Caco-2 (cell line): ENCODE results near the gene DUXA. TPM values are rescaled to one million over a fixed set of nuclear protein-coding genes. Genes with fewer than 3 reads are reported as not detected.

ENCODE experiments used
- BruUV-seq: library from RNA; stranded (reverse); fragments of 400-500 nt; replicated peaks from 2 replicates; lab custom pipeline; 2021; lab: Mats Ljungman, UMichigan
- CTCF ChIA-PET: fragments of 300-600 bp; sonication (Branson Sonifier 250); formaldehyde crosslinking; loops from one replicate; lab custom pipeline; 2022; ENCODE audit warnings: antibody characterized with exemption; lab: Charles Lee
- POLR2A ChIA-PET: fragments of 300-600 bp; sonication (Branson Sonifier 250); formaldehyde crosslinking; loops from one replicate; lab custom pipeline; 2022; ENCODE audit warnings: antibody characterized with exemption; lab: Charles Lee
- DNase-seq, 2 experiments: peaks; one replicate each; pipeline versions ENCODE4 v3.0.0 to v3.0.0-alpha.2; 2020 to 2022
- H3K27me3 ChIP-seq: replicated peaks from 2 replicates; pipeline ENCODE4 v1.6.0; 2011; ENCODE audit warnings: low read length; ENCODE audit not compliant: control insufficient read depth, insufficient read depth
- H3K36me3 ChIP-seq: 2 replicates; pipeline ENCODE4 v1.5.1; 2011; ENCODE audit warnings: low read length; ENCODE audit not compliant: control insufficient read depth, insufficient read depth
- H3K4me1 ChIP-seq: fragments of 250-450 bp; sonication (Bioruptor Pico); 2 replicates; pipeline ENCODE4 v1.5.1; 2020; ENCODE audit warnings: mild to moderate bottlenecking
- H3K4me3 ChIP-seq: 2 replicates; pipeline ENCODE4 v1.5.1; 2011; ENCODE audit warnings: low read depth, mild to moderate bottlenecking, control low read depth, low read length
- H3K9me3 ChIP-seq: fragments of 250-450 bp; sonication (Bioruptor Pico); 2 replicates; pipeline ENCODE4 v1.5.1; 2020; ENCODE audit warnings: mild to moderate bottlenecking, moderate library complexity
- H3K27ac Mint-ChIP-seq: one replicate; pipeline ENCODE4 v1.8.0; 2022; ENCODE audit warnings: mixed read lengths; ENCODE audit not compliant: unreplicated experiment
- H3K27me3 Mint-ChIP-seq: one replicate; pipeline ENCODE4 v1.8.0; 2022; ENCODE audit warnings: mixed read lengths; ENCODE audit not compliant: insufficient read depth, unreplicated experiment
- H3K36me3 Mint-ChIP-seq: one replicate; pipeline ENCODE4 v1.8.0; 2022; ENCODE audit warnings: mild to moderate bottlenecking, mixed read lengths; ENCODE audit not compliant: insufficient read depth, unreplicated experiment
- H3K4me1 Mint-ChIP-seq: one replicate; pipeline ENCODE4 v1.8.0; 2022; ENCODE audit warnings: low read depth, mixed read lengths; ENCODE audit not compliant: unreplicated experiment
- H3K4me3 Mint-ChIP-seq: one replicate; pipeline ENCODE4 v1.8.0; 2022; ENCODE audit warnings: mild to moderate bottlenecking, moderate library complexity, mixed read lengths; ENCODE audit not compliant: unreplicated experiment
- H3K9me3 Mint-ChIP-seq: one replicate; pipeline ENCODE4 v1.8.0; 2022; ENCODE audit warnings: mixed read lengths; ENCODE audit not compliant: unreplicated experiment
- intact Hi-C: fragments of 100-400 bp; cut with micrococcal nuclease; formaldehyde crosslinking; loops from one replicate; pipeline ENCODE4 v1.10.0; 2022; ENCODE audit not compliant: unreplicated experiment
- total RNA-seq: library from RNA; stranded (reverse); gene quantifications from 2 replicates; pipeline ENCODE4 v1.2.3, GENCODE V29; 2022
- TF ChIP-seq, protein P1 (sequence below), 2 experiments: fragments of 200-600 bp in 1 of 2; IDR thresholded peaks; 1 replicate in 1 of 2; 2 replicates in 1 of 2; pipeline versions ENCODE4 v1.5.1 to v1.8.0; 2011 to 2022; ENCODE audit warnings: antibody characterized with exemption in 1 of 2, control low read depth in 1 of 2, inconsistent platforms in 1 of 2, low read depth in 1 of 2, low read length in 1 of 2, mild to moderate bottlenecking in 1 of 2, moderate library complexity in 1 of 2; ENCODE audit not compliant: insufficient read depth in 1 of 2, severe bottlenecking in 1 of 2, unreplicated experiment in 1 of 2

Gene DUXA
- total RNA-seq, 1 experiment from 2014 or later: not detected

DNA sequence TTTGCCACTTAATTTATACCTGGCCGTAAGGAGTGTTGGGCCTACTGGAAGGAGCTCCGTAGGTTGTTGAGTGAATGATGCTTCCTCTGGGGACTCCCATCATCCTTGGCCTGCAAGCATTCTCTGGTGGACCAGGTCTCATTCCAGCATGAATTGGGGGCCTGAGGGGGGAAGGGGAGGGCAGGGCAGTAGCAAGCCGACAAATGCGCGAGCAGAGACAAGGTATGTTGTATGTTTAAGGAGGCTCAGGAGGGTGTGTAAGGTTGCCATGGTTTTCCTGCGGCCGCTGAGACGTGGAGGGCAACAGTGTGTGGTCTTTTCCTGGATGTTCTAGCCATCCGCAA, 24.8 kb upstream of the DUXA start:
- peak overlapping the region; percentile 96 for H3K4me3 ChIP-seq
- Mint-ChIP-seq H3K36me3 (peaks cover 61% of the 10 kb centered on the region), H3K27ac (peak overlapping the region; percentile 98), H3K27me3 (no peaks in the 10 kb centered on the region), H3K4me3 (peak overlapping the region; percentile 95), H3K4me1 (no peaks in the 10 kb centered on the region), H3K9me3 (peaks cover 37% of the 10 kb centered on the region)
- intact Hi-C loops: no loop called here
- ChIA-PET CTCF (no interaction called here), POLR2A (interaction anchor here (0.7 kb wide), 1 partner anchor 725 kb away, joined by 3 read pairs; the partner anchor contains the start of gene ZNF417)
- TF ChIP-seq, protein P1, sequence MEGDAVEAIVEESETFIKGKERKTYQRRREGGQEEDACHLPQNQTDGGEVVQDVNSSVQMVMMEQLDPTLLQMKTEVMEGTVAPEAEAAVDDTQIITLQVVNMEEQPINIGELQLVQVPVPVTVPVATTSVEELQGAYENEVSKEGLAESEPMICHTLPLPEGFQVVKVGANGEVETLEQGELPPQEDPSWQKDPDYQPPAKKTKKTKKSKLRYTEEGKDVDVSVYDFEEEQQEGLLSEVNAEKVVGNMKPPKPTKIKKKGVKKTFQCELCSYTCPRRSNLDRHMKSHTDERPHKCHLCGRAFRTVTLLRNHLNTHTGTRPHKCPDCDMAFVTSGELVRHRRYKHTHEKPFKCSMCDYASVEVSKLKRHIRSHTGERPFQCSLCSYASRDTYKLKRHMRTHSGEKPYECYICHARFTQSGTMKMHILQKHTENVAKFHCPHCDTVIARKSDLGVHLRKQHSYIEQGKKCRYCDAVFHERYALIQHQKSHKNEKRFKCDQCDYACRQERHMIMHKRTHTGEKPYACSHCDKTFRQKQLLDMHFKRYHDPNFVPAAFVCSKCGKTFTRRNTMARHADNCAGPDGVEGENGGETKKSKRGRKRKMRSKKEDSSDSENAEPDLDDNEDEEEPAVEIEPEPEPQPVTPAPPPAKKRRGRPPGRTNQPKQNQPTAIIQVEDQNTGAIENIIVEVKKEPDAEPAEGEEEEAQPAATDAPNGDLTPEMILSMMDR (IDR thresholded peaks at IDR 0.05; ENCODE audit: insufficient read depth in 1 of 2, low read depth in 1 of 2, low read length in 1 of 2, severe bottlenecking in 1 of 2, unreplicated experiment in 1 of 2): no peak
- no peaks in the 10 kb centered on the region for H3K27me3 ChIP-seq
- peak in 1 of 2 experiments; percentile 5 for DNase-seq
- H3K4me1 ChIP-seq: 0 out of 2 replicates have a peak, but pooled peaks cover 10% of the 10 kb centered on the region
- H3K36me3 ChIP-seq: peaks cover 11% of the 10 kb centered on the region
- no TSS peak for BruUV-seq
- H3K9me3 ChIP-seq: peaks cover 13% of the 10 kb centered on the region

DNA sequence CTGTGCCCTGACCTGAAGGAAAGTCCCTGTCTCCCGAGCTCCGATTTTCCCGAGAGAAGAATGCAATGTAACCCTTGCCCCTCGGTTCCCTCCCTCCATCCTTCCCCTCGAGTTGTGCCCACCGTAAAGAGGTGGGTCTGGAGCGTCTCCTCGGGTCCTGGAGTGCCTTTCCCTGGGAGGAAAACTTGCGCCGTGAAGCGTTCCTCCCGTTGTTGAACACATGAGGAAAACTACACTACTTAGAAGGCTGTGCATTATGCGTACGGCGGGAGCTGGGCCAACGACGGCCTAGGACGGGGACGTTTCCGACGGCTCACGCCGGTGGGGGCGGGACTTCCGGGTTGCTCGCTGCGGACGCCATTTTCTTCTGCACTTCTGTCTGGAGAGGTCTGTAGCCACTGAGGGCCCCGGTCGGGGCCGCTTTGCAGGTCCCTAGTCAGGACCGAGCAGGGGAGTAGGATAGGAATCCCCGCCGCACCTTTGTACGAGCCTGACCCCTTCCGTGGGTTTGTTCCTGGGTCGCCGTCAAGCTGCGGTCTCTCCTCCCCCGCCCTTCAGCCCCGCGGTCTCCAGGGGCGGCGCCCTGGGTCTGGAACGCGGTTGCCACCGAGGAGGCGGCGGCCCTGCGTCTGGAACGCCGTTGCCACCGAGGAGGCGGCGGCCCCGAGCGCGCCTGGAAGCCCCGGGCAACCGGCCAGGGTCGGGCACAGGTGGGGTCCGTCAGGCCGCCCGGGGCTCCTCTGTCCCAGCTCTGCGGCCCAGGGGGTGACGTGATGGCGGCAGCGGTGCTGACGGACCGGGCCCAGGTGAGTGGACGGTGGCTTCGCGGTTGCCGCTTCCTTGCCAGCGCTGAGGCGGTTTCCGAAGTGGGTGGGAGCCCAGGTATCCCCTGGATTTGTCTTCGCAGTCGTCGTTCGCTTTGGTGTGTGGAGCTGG, 24.1 kb upstream of the DUXA start, which contains the start of gene ZNF264:
Gene ZNF264, plus strand, starts transcription at position 360 of the 936 bp plus-strand sequence. Its CDS starts 414 bp downstream, at position 774.
- Mint-ChIP-seq H3K27me3 (no peaks in the 10 kb centered on the region), H3K4me3 (peak within 1 kb of the TSS; percentile 95), H3K27ac (peak within 1 kb of the TSS; percentile 98), H3K9me3 (peaks cover 39% of the 10 kb centered on the region), H3K4me1 (no peaks in the 10 kb centered on the region), H3K36me3 (peaks cover 55% of the 10 kb centered on the region)
- BruUV-seq: no TSS peak
- POLR2A ChIA-PET: interaction anchor here (0.7 kb wide), 1 partner anchor 725 kb away, joined by 3 read pairs; the partner anchor contains the start of gene ZNF417
- intact Hi-C loops: loop anchor here (2.0 kb wide), 1 partner anchor 89 kb away; the partner anchor contains the start of gene ZNF460
- peak within 1 kb of the TSS; percentile 96 for H3K4me3 ChIP-seq
- CTCF ChIA-PET: no interaction called here
- peaks cover 13% of the 10 kb centered on the region for H3K9me3 ChIP-seq
- H3K4me1 ChIP-seq: 0 out of 2 replicates have a peak, but pooled peaks cover 10% of the 10 kb centered on the region
- peak; percentile 86 to 90 for DNase-seq
- peaks cover 11% of the 10 kb centered on the region for H3K36me3 ChIP-seq
- H3K27me3 ChIP-seq: no peaks in the 10 kb centered on the region
- TF ChIP-seq, protein P1 (IDR thresholded peaks at IDR 0.05; ENCODE audit: insufficient read depth in 1 of 2, low read depth in 1 of 2, low read length in 1 of 2, severe bottlenecking in 1 of 2, unreplicated experiment in 1 of 2): peak in 1 of 2 experiments; percentile 34

DNA sequence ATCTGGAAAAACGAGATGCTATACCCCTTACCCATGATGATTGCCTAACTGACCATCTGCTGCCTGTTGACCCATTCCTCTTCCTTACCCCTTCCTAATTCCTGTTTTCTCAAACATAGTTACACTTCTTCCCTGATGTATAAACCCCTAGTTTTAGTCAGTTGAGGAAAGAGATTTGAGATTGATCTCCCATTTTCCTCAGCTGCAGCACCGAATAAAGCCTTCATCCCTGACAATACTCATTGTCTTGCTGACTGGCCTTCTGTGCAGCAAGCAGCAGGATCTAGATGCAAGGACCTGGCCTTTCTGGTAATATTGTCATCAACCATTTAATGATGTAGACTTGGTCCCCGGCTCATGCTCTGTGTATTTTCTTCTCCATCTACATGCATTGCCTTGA, 23.0 kb upstream of the DUXA start:
- Histone ChIP-seq H3K9me3 (peaks cover 13% of the 10 kb centered on the region), H3K36me3 (peaks cover 5% of the 10 kb centered on the region), H3K4me1 (0 out of 2 replicates have a peak, but pooled peaks cover 10% of the 10 kb centered on the region), H3K27me3 (no peaks in the 10 kb centered on the region), H3K4me3 (no peak overlapping the region)
- Mint-ChIP-seq H3K27ac (no peak overlapping the region), H3K4me1 (no peaks in the 10 kb centered on the region), H3K4me3 (peak overlapping the region; percentile 95), H3K36me3 (peaks cover 49% of the 10 kb centered on the region), H3K27me3 (peaks cover 2% of the 10 kb centered on the region), H3K9me3 (peaks cover 45% of the 10 kb centered on the region)
- DNase-seq: no peak
- intact Hi-C loops: loop anchor here (2.0 kb wide), 1 partner anchor 90 kb away; the partner anchor contains the start of gene ZNF460
- ChIA-PET POLR2A (no interaction called here), CTCF (no interaction called here)
- no TSS peak for BruUV-seq
- TF ChIP-seq, protein P1 (IDR thresholded peaks at IDR 0.05; ENCODE audit: insufficient read depth in 1 of 2, low read depth in 1 of 2, low read length in 1 of 2, severe bottlenecking in 1 of 2, unreplicated experiment in 1 of 2): no peak
